K562 (cell line): Measurements from ENCODE around the gene ACBD6. TPM values are rescaled to one million over a fixed set of nuclear protein-coding genes. Genes with fewer than 3 reads are reported as not detected.
A peak's percentile ranks its signal among the peaks of the same experiment; 100 is the strongest.

Experiments used
- ARID3A ChIP-seq: IDR thresholded peaks from 2 replicates; pipeline ENCODE4 v1.6.1; 2012; ENCODE audit warnings: low read depth, low read length, improper control_type of control experiment, borderline replicate concordance
- CTCF ChIP-seq, 3 experiments: IDR thresholded peaks in 2 of 3; conservative IDR thresholded peaks in 1 of 3; 2 replicates each; pipeline ENCODE4 v1.5.1; 2011 to 2012; ENCODE audit warnings: low read length in 3 of 3, mild to moderate bottlenecking in 3 of 3, control low read depth in 2 of 3, improper control_type of control experiment in 1 of 3, inconsistent platforms in 1 of 3, low read depth in 1 of 3, mixed read lengths in 1 of 3, moderate library complexity in 1 of 3; ENCODE audit not compliant: insufficient read depth in 2 of 3
- DMBX1 ChIP-seq: fragments of 250-450 bp; sonication (Bioruptor Pico); IDR thresholded peaks from 2 replicates; pipeline ENCODE4 v1.8.0; 2022; ENCODE audit warnings: inconsistent platforms, mild to moderate bottlenecking, moderate library complexity, borderline replicate concordance
- E2F5 ChIP-seq: sonication (generic); formaldehyde crosslinking; IDR thresholded peaks from 2 replicates; pipeline ENCODE4 v1.8.0; 2022; ENCODE audit warnings: mild to moderate bottlenecking, missing genetic modification reagents
- E2F6 ChIP-seq, 2 experiments: IDR thresholded peaks; 2 replicates each; pipeline ENCODE4 v1.6.1; 2011; ENCODE audit warnings: borderline replicate concordance in 1 of 2, control low read depth in 1 of 2, low read depth in 1 of 2, low read length in 1 of 2, mild to moderate bottlenecking in 1 of 2, mixed read lengths in 1 of 2, moderate library complexity in 1 of 2; ENCODE audit not compliant: insufficient read depth in 1 of 2, insufficient read length in 1 of 2, poor library complexity in 1 of 2, severe bottlenecking in 1 of 2; ENCODE audit errors: extremely low read depth in 1 of 2
- EP300 ChIP-seq: IDR thresholded peaks from 2 replicates; pipeline ENCODE4 v1.6.1; 2012; ENCODE audit warnings: low read length, improper control_type of control experiment
- RAD21 ChIP-seq, 2 experiments: fragments of 250-450 bp in 1 of 2; fragments of 450-650 bp in 1 of 2; sonication (Bioruptor Pico) in 1 of 2; formaldehyde crosslinking in 1 of 2; IDR thresholded peaks in 1 of 2; conservative IDR thresholded peaks in 1 of 2; 2 replicates each; pipeline versions ENCODE4 v1.4.0 to v1.8.0; 2020 to 2022; ENCODE audit warnings: mild to moderate bottlenecking in 2 of 2, moderate library complexity in 1 of 2
- RB1 ChIP-seq: fragments of 450-650 bp; IDR thresholded peaks from 2 replicates; pipeline ENCODE4 v1.6.1; 2017; ENCODE audit warnings: low read depth, mild to moderate bottlenecking
- TCF7L2 ChIP-seq: fragments of 150-350 bp; IDR thresholded peaks from 2 replicates; pipeline ENCODE4 v1.6.1; 2016; ENCODE audit warnings: low read depth, mild to moderate bottlenecking, low read length, moderate library complexity
- ZNF197 ChIP-seq: fragments of 200-800 bp; sonication (Bioruptor generic); IDR thresholded peaks from 2 replicates; pipeline ENCODE4 v1.6.1; 2016; ENCODE audit warnings: low read depth, missing genetic modification characterization, missing compliant biosample characterization
- ZNF592 ChIP-seq: fragments of 450-650 bp; IDR thresholded peaks from 2 replicates; pipeline ENCODE4 v1.6.1; 2017; ENCODE audit warnings: antibody characterized with exemption, mild to moderate bottlenecking
- ZNF778 ChIP-seq: fragments of 450-650 bp; formaldehyde crosslinking; IDR thresholded peaks from 2 replicates; pipeline ENCODE4 v1.4.0; 2020; ENCODE audit warnings: mild to moderate bottlenecking, moderate library complexity
- polyA plus RNA-seq, 8 experiments: library from polyadenylated mRNA; depleted of rRNA in 4 of 8; stranded (reverse) in 5 of 8; unstranded in 3 of 8; fragments of >200 nt; fragmentation: Nextera tagmentation in 2 of 8; fragmentation: Illumina TruSeq in 1 of 8; extraction: Ambion mirVana in 2 of 8; extraction: Trizol in 1 of 8; gene quantifications; 2 replicates each; pipeline versions ENCODE4 v1.2.1 to v1.2.3, GENCODE V29; 2011 to 2014; ENCODE audit warnings: inconsistent platforms in 1 of 8, missing spikeins in 1 of 8
- total RNA-seq, 7 experiments: library from RNA; depleted of rRNA in 6 of 7; stranded (reverse); fragments of >200 nt in 6 of 7; fragmentation: Illumina TruSeq in 2 of 7; extraction: Trizol in 2 of 7; gene quantifications; 2 replicates each; pipeline versions ENCODE4 v1.2.1 to v1.2.3, GENCODE V29; 2011 to 2021; ENCODE audit warnings: low replicate concordance in 1 of 7

The ACBD6 gene
- total and polyA plus RNA-seq, 9 of the 15 experiments (the other 6 are each of a cell fraction or from before 2014, with no cell fraction given) = 16.9 to 107 (median 77.7) TPM

- TF ChIP-seq ZNF592 (peak; percentile 38; the same call in 1 of the 2 replicates), RB1 (peak; percentile 99), CTCF (IDR thresholded peaks at IDR 0.05 in 2 of 3, conservative IDR thresholded peaks at IDR 0.05 in 1 of 3; ENCODE audit: insufficient read depth in 2 of 3, low read depth in 1 of 3, low read length in 3 of 3) (peak; percentile 93 to 98 (median 97)), ZNF197 (no peak), E2F6 (IDR thresholded peaks at IDR 0.05; ENCODE audit: borderline replicate concordance in 1 of 2, extremely low read depth in 1 of 2, insufficient read depth in 1 of 2, insufficient read length in 1 of 2, low read depth in 1 of 2, low read length in 1 of 2, poor library complexity in 1 of 2, severe bottlenecking in 1 of 2) (peak in 1 of 2 experiments; percentile 51), ZNF778 (CRISPR knock-in tag) (no peak), RAD21 (CRISPR knock-in tag; conservative IDR thresholded peaks at IDR 0.05 in 1 of 2, IDR thresholded peaks at IDR 0.05 in 1 of 2) (peak; percentile 99), E2F5 (no peak), DMBX1 (CRISPR knock-in tag) (0 out of 2 replicates have a peak, but pooled peaks have one; percentile 26), EP300 (0 out of 2 replicates have a peak, but pooled peaks have one; percentile 2), TCF7L2 (0 out of 2 replicates have a peak, but pooled peaks have one; percentile 11), ARID3A (peak; percentile 40; the same call in 1 of the 2 replicates)
Observed at GRCh38 chr1:180533266-180533987, 31.1 kb upstream of the ACBD6 start (continued).
